C4-2B (cell line): ENCODE data around the gene DIS3L2.

Experiments
- H3K27ac ChIP-seq: fragments of 450-650 bp; 2 replicates; pipeline ENCODE4 v1.5.1; 2017
- ZFX ChIP-seq: fragments of 450-650 bp; IDR thresholded peaks from 2 replicates; pipeline ENCODE4 v1.6.1; 2017
- TF ChIP-seq, protein P1 (sequence below): fragments of 450-650 bp; conservative IDR thresholded peaks from 2 replicates; pipeline ENCODE4 v1.5.1; 2017; ENCODE audit warnings: mild to moderate bottlenecking

DIS3L2 gene

DNA sequence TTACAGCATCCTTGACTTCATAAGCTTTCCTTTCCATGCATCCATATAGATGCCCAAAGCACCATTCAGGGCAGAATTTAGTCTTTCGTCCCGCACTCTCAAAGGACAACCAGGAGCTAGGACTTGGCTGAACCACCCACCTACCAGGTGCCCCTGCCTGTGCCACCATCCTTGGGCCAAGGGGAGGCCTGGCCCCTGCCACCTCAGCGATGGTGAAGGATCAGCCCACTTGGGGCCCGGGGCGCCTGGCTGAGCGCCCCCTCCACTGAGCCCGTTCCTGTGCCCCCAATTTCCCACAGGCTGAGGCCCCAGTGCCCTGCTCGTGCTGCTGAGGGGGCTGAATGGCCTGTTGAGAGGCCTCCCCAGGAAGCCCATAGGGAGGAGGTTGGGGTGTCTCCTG, 383.7 kb downstream of the DIS3L2 start:
- no peak overlapping the region for H3K27ac ChIP-seq
- no peak for TF ChIP-seq ZFX
- TF ChIP-seq, protein P1, sequence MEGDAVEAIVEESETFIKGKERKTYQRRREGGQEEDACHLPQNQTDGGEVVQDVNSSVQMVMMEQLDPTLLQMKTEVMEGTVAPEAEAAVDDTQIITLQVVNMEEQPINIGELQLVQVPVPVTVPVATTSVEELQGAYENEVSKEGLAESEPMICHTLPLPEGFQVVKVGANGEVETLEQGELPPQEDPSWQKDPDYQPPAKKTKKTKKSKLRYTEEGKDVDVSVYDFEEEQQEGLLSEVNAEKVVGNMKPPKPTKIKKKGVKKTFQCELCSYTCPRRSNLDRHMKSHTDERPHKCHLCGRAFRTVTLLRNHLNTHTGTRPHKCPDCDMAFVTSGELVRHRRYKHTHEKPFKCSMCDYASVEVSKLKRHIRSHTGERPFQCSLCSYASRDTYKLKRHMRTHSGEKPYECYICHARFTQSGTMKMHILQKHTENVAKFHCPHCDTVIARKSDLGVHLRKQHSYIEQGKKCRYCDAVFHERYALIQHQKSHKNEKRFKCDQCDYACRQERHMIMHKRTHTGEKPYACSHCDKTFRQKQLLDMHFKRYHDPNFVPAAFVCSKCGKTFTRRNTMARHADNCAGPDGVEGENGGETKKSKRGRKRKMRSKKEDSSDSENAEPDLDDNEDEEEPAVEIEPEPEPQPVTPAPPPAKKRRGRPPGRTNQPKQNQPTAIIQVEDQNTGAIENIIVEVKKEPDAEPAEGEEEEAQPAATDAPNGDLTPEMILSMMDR = no peak

DNA sequence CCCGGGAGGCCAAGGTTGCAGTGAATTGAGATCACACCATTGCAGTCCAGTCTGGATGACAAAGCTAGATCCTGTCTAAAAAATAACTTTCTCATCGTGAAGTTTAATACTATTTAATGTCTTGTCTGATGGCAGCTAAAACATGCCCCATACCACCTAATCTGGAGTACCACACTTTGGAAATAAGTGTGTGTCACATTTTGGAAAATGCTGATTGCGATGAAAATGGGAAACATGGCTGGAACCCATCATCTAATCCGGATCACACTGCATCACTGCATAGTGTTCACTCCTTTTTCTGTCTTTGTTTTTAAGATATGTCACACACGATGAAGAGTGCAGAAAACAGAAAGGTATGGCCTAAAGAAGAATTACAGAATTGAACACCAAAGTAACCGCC, 385.9 kb downstream of the DIS3L2 start:
- no peak overlapping the region for H3K27ac ChIP-seq
- TF ChIP-seq, protein P1 = no peak
- TF ChIP-seq ZFX = no peak

DNA sequence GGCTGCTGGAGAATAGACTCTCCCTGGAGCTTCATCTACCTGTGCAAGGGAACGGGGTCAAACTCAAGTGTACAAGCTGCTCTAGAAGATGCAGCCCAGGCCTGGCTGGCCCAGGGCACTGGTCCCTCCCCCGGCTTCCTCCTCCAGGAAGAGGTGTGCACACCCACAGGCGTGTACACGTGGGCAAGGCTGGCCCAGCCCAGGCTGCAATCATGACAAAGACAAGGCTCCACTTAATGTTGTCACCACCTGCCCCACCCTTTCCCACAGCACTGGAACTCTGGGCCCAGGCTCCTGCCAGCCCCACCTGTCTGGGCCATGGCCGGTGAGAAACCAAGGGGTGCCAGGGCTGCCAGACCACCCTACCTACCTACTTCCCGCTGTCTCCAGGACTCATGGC, 387.4 kb downstream of the DIS3L2 start:
- TF ChIP-seq ZFX = no peak
- TF ChIP-seq, protein P1 = no peak
- no peak overlapping the region for H3K27ac ChIP-seq

DNA sequence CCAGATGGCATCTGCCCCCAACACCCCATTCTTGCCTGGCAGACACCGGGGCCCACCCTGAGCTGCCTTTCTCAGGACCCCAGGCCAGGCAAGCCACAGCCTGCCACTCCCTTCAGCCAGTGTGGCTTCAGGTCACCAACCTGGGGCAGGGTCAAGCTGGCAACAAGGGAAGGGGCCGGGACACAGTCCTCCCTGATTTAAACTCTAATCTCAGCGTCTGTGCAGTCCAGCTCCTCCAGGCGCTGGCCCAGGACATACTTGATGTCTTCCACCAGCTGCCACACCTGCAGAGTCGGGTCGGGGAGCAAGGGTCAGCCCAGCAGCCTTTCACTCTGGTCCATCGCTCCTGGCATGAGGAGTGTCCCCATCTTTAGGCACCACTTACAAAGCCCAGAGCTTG, 388.0 kb downstream of the DIS3L2 start:
- TF ChIP-seq ZFX = no peak
- TF ChIP-seq, protein P1 = no peak
- H3K27ac ChIP-seq = no peak overlapping the region

DNA sequence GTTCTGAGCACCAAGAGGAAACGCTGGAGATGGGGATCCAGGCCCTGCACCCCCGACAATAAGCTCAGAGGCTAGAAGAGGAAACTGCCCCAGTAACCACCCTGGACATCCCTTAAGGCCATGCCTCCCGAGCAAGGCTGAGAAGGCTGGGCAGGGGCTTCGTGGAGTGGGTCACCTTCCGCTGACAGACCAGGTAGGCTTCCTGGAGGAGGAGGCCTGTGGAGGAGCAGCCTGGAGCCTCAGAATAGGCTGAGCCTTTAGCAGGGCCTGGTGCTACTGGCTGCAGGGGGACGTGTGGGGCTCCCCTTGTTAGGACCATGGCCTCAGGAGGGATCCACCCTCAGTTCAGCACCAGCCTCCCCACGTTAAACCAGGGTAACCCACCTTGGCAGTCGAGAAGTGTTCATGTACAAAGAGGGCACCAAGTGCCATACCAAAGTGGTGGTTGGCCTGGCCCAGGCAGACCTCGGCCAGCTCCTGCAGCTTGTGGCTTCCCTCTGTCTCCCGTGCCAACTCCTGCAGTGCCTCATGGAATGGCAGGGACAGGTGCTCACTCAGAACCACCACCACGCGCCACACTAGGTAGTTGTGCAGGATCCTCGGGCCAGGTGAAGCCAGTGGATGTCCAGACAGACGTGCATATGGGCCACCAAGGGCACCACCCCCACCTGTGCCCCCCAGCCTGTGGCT, 388.6 kb downstream of the DIS3L2 start:
- TF ChIP-seq, protein P1 = no peak
- TF ChIP-seq ZFX = no peak
- H3K27ac ChIP-seq = no peak overlapping the region

DNA sequence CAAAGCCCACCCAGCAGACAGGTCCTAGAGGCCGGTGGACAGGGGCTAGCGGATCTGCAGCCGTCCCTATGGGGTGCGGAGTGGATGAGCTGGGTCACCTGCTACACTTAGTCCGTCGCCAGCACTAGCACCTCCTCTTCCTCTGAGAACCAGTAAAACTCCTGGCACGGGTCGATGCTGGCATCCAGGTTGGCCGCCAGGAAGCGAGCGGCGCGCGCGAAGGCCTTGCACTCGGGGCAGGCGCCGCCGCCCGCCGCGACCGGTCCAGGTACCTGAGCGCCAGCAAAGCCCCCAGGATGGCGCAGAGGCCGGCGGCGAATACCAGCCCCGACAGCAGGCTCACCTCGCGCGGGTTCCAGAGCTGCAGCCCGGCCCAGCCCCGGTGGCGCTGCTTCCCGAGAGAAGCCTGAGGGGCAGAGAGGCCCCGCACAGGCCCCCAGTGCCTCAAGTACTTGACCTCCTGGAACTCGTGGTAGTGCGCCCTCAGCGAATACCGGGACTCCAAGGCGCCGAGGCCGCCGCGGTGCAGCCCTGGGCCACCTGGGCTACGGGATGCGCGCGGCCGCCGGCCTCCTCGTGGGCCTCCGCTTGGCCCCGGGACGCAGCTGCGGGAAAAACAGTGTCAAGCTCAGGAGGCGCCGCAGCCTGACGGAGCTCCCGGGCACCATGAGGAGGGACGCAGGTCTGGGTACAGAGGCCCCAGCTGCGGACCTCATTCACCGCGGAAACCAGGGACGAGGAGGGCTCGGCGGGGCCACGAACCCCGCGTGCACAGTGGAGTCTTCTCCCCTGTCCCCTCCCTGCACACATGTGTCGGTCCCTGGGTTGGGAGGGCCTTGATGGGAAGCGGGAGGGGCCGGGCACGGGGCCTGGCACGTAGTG, 389.5 kb downstream of the DIS3L2 start:
- H3K27ac ChIP-seq = no peak overlapping the region
- TF ChIP-seq ZFX = no peak
- TF ChIP-seq, protein P1 = no peak
